LHCN-M2 (cell line): ENCODE data around the gene VAV2. TPM values are rescaled to one million over a fixed set of nuclear protein-coding genes. Genes with fewer than 3 reads are reported as not detected.
A peak's percentile ranks its signal among the peaks of the same experiment; 100 is the strongest.

Experiments
- DNase-seq: peaks from one replicate; pipeline ENCODE4 v3.0.0-alpha.2; 2012; ENCODE audit warnings: low read depth
- total RNA-seq: library from RNA; depleted of rRNA; stranded (reverse); fragments of >200 nt; gene quantifications from 2 replicates; pipeline ENCODE4 v1.2.3, GENCODE V29; 2014

Gene VAV2
- total RNA-seq, 1 experiment from 2014 or later: 13.0 TPM

DNA sequence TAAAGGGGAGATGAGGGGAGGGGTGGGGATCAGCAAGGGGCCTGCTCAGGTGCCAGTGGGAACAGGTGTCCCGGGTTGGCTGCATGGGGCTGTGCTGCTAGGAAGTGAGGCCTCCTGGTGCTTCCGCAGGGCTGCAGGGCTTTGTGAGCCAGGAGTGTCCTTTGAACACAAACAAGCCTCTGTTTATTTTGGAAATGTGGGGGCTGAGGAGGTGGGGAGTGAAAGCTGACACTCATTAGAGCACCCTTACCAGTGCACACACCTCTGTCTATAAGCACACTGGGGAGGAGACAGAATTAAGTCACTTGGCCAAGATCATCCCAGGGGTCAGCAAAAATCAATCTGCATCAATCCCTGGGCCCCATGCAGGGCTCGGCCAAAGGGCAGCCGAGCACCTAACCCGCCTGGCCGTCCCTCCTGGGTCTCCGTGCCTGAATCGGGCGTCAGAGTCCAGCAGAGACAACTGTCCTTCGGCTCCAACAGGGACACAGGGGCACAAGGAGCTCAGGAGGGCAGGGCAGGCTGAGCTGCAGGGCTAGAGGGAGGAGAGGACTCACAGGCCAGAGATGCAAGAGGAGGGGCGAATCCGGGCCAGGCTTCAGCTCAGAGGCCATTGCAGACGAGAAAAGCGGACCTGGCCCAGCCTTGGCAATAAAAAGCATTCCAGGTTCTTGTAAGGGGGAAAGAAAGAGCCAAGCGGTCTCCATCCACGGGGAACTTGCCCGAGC lies 99.8 kb downstream of the VAV2 start:
- DNase-seq: no peak

DNA sequence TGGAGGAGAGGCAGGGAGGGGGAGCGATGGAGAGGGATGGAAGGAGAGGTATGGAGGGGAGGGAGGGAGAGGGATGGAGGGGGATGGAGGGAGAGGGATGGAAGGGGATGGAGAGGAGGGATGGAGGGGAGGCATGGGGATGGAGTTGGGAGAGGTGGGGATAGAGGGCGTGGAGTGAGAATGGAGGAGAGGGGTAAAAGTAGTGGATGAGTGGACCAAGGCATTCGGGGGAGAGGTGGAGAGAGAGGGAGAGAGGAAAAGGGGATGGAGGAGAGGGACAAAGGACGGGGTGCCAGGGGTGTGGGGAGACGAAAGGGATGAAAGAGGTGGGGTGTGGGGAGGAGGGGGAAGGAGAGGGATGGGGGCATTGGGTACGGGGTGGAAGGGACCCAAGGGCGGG lies 100.4 kb downstream of the VAV2 start:
- DNase-seq: no peak

DNA sequence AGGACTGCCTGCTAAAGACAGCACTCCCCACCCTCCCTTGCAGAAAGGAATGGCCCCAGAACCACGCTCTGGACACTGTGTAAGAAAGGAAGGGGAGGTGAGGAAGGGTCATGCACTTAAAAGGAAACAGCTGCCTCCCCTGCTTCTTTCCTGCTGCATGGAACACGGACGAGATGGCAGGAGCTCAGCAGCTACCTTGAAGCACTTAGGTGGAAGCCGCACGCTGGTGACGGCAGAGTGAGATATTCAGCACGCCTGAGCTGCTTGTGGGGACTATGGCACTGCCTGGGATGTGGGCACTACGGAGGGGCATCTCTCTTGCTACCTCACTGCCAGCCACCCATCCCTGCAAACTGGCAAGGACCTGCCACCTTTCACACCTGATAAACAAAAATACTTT lies 101.5 kb downstream of the VAV2 start:
- DNase-seq: no peak

DNA sequence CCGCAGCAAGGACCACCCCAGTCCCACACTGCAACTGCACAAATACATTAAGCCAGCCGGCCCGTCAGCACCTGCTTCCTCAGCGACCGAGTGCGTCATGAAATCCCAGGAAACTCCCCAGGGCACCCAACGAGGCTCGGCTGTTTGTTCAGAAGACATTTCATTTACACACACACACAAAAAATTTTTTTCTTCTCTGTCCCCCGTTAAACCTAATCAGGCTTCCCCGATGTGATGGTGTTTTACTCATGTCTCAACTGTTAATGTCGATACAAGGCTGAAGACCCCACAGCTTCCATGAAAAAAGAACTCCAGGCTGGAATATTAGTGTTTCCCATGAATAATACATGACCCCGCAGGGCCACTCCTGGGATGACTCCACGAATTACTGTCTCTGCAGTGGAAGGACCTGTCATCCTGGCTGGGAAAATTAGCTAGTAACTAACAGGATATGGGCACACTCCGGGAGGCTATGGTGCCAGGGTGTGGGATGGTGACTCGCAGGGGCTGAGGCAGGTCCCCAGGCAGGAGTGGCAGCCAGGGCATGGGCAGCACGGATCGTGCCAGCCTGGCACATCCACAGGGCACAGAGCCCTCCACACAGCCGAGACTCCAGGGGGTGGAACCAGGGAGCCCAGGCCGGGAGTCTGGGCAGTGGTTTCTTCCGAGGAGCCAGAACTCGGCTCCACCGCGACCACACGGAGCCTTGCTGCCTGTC lies 102.4 kb downstream of the VAV2 start:
- DNase-seq: peak; percentile 55

DNA sequence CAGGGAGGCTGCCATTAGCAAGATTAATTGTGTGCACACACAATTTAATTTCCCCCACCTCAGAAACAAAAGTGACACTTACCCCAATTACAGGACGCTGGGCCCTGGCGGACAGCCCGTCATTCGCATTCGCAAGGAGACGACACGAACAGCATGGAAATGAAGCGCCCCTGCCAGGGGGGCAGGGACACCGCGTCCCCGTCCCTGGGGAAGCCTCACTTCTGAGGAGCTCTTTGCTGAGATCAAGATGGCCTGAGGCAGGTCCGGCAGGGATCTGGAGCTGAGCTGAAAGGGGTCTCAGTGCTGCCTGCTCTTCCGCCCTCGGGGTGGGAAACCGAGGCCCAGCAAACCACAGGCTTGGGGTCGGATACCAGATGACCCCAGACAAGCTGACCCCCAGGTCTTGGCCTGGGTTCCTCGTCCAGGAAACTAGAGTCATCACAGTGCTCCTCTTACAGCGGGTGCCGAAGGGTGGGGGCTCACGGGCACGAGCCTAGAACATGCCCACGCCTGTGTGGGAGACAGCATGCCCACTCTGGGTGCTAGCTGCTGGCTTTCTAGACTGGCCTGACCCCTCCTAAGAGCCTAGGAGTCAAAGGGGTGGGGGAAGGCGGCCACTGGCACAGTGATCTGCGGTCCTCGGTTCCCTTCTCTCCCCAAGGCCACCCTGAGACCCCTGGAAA lies 103.2 kb downstream of the VAV2 start:
- DNase-seq: no peak

GRCh38 chr9:133888048-133888808 lies 103.9 kb downstream of the VAV2 start:
- no peak for DNase-seq

GRCh38 chr9:133887540-133888047 lies 104.5 kb downstream of the VAV2 start:
- DNase-seq: no peak

DNA sequence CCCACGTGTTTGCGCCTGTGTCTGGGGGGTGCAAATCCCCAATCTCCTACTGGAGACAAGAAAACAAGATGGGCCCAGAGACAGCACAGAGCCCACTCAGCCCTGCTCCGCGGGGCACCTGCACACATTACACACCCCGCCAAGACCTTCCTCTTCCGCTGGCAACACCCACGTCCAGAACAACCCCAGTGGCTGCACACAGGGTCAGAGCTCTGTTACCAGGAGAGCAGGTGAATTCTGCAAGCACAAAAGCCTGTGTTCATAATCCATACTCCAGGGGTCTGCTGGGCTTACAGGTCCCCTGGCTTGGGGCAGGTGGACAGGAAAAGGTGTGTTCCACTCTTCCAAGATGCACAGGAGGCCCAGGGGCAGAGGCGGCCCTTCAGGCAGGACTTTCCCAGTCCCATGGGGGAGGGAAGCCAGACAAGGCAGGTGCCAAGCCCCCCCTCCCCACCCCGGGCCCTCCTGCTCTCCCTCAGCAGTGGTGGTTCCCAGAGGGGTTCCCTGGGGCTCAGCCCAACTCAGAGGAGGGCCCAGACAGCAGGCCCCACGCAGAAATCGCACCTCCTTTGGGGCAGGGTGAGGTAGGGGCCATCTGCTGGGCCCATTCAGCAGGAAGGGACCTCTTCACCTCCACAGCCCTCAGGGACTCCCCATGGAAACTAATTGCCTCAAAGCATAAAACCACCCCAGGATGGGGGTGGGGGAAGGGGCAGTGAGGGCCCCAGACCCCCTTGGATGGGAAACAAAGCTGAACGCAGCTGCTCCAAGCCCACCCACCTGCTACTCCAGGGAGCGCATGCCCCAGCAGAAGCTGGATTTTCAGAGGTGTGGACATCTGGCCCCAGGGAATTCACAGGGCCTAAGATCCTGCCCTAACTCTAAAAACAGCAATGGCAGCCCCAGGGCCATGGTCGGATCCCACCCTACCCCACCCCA lies 105.3 kb downstream of the VAV2 start:
- no peak for DNase-seq

GRCh38 chr9:133884907-133885744 lies 107.0 kb downstream of the VAV2 start:
- DNase-seq: no peak

DNA sequence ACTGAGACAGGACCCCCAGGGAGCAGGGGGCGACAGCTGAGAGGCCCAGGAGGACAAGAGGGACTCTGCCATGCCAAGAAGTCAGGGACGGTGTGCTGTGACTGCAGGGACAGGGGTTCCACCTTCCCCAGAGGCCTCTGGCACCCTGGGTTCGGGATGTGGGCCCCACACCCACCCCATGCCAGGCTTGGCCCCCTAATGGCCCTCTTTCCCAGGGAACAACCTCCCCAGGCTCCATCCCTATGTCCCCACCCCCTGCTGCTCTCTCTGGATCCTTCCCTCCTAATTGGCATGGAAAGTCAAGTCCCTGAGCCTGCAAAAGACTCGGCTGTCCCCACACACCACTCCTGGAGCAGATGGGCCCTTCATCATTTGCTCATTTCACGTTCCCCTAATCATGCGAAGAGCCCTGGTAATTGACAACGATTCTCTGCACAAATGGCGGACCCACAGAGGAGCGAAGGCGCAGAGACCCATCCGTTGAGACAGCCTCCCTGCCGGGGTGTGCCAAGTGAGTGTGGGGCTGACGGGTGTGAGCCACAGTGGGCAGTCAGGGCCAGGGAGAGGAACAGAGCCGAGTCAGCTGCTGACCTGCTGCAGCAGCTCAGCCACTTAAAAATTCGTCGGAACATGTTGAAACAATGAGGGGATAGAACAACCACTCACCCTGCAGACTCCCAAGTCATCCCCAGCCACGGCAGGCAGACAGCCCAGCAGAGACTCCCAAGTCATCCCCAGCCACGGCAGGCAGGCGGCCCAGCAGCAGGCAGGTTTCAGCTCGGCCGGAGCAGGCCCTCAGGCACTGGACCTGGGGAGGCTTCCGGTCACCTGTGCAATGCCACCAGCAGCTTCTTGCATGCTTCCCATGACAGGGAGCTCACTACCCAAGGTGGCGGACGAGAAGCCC lies 109.0 kb downstream of the VAV2 start:
- DNase-seq: no peak

- DNase-seq: no peak
These were observed 110.3 kb downstream of the VAV2 start for GRCh38 chr9:133881671-133882381.

- DNase-seq: no peak
These were observed 111.1 kb downstream of the VAV2 start for GRCh38 chr9:133880851-133881661.

DNA sequence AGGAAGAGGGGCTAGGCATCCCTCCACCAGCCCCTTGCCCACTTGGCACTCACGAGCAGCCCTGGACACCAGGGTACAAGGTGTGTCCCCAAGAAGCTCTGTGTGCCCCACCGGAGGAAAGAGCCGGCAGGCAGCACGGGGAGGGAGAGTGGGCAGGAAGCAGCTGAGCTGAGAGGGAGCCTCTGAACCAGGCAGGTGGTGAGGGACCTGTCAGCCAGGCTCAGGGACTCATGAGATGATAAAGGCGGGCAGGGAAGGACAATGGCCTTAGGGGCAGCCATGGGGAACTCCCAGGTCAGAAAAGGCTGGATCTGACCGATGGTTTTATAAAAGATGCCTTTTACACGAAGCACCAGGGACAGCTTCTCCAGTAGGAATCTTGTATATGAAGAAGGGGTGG lies 112.0 kb downstream of the VAV2 start:
- DNase-seq: no peak

DNA sequence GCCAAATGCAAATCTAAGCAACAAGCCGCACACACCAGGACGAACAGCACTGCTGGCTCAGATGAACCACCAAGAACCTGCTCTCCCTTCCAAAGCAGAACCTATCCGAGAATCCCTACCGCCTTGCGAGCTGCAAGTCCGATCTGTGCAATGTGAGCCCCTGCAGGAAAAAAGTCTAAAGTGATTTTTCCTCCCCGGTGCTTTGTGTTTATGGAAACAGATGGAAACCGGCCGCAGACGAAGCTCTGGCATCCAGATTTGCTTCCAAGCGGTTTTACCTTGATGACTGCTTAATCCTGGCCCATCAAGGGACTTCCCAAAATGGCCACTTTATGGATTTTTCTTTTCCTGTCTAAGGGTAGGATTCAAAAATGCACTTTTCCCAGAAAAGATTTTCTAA lies 112.5 kb downstream of the VAV2 start:
- no peak for DNase-seq

DNA sequence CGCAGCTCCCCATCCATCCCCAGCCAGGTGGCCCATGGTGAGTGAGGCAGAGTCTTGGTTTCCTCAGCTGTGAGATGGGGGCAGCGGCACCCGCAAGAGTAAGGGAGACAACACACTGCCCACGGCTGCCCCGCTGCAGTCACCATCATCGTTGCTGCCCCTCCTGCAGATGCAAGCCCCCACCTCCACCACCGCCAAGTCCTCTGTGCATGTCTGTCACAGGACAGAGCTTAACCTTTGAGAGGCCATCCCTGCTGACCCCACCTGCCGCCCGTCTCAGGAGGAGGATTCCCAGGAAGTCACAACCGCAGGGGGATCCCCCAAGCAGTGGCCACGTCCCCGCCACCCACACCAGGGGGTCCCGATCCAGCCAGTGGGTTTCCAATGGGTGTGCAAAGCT lies 113.7 kb downstream of the VAV2 start:
- no peak for DNase-seq

- DNase-seq: no peak
These were observed 114.2 kb downstream of the VAV2 start for GRCh38 chr9:133877967-133878366.

DNA sequence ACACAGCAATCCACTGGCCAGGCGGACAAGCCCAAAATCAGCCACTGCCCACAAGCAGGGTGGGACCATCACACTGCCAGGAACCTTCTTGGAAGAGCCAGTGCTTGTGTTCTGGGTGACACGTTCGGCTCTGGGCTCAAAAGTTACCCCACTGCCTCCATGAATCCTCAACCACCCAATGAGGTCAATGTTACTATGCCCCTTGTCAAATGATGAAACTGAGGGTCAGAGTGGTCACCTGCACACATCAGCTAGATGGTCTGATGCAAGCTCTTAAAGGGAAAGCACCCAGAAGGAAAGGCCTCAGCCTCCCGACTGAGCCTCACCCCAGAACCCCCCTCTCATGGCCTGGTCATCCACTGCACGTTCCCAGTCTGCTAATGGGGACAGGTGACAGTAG lies 114.8 kb downstream of the VAV2 start:
- DNase-seq: no peak
